Measurements from ENCODE around the gene KIAA1217. TPM values are rescaled to one million over a fixed set of nuclear protein-coding genes. Genes with fewer than 3 reads are reported as not detected.

Gene KIAA1217
- polyA plus RNA-seq, 1 donor from 2014 or later: 0.22 TPM

GRCh38 chr10:24306507-24306875 lies 97.6 kb downstream of the KIAA1217 start:
- no peak overlapping the region for H3K9ac ChIP-seq (ENCODE audit: low read length)
- H3K4me3 ChIP-seq (ENCODE audit: low read length): no peak overlapping the region
- H2AFZ ChIP-seq (ENCODE audit: low read depth, low read length): no peak overlapping the region
- H3K36me3 ChIP-seq (ENCODE audit: insufficient read depth, low read length): no peaks in the 10 kb centered on the region
- H3F3A ChIP-seq (ENCODE audit: insufficient read depth, low read length, poor library complexity, severe bottlenecking): no peaks in the 10 kb centered on the region
- no peak overlapping the region for H3K4me2 ChIP-seq (ENCODE audit: low read length)
- H4K20me1 ChIP-seq (ENCODE audit: insufficient read depth): no peaks in the 10 kb centered on the region
- H3K27ac ChIP-seq (ENCODE audit: low read length): no peak overlapping the region
- TF ChIP-seq POLR2AphosphoS5 (IDR thresholded peaks at IDR 0.05) (no peak), RAD21 (conservative IDR thresholded peaks at IDR 0.05) (no peak), EP300 (conservative IDR thresholded peaks at IDR 0.05; ENCODE audit: poor library complexity, severe bottlenecking) (no peak), REST (IDR thresholded peaks at IDR 0.05; ENCODE audit: borderline replicate concordance) (no peak), SMC3 (conservative IDR thresholded peaks at IDR 0.05; ENCODE audit: poor library complexity) (no peak), EZH2 (IDR thresholded peaks at IDR 0.05; ENCODE audit: borderline replicate concordance, insufficient read depth, low read length, poor library complexity, severe bottlenecking) (no peak), TAF1 (IDR thresholded peaks at IDR 0.05; ENCODE audit: low read depth) (no peak)
- H3K27me3 ChIP-seq (ENCODE audit: insufficient read depth, low read depth, low read length): no peaks in the 10 kb centered on the region
- H3K9me2 ChIP-seq (ENCODE audit: insufficient read depth, low read length): no peaks in the 10 kb centered on the region
- H3K79me2 ChIP-seq (replicated peaks; ENCODE audit: insufficient read depth, low read length): no peaks in the 10 kb centered on the region
- H3K9me3 ChIP-seq (ENCODE audit: low read length): no peaks in the 10 kb centered on the region

- H3K4me3 ChIP-seq (ENCODE audit: low read length): no peak overlapping the region
- no peaks in the 10 kb centered on the region for H3K36me3 ChIP-seq (ENCODE audit: insufficient read depth, low read length)
- no peaks in the 10 kb centered on the region for H3K9me3 ChIP-seq (ENCODE audit: low read length)
- no peaks in the 10 kb centered on the region for H3K9me2 ChIP-seq (ENCODE audit: insufficient read depth, low read length)
- H2AFZ ChIP-seq (ENCODE audit: low read depth, low read length): no peak overlapping the region
- H3K9ac ChIP-seq (ENCODE audit: low read length): no peak overlapping the region
- H3K4me2 ChIP-seq (ENCODE audit: low read length): no peak overlapping the region
- no peaks in the 10 kb centered on the region for H4K20me1 ChIP-seq (ENCODE audit: insufficient read depth)
- H3F3A ChIP-seq (ENCODE audit: insufficient read depth, low read length, poor library complexity, severe bottlenecking): no peaks in the 10 kb centered on the region
- H3K27ac ChIP-seq (ENCODE audit: low read length): no peak overlapping the region
- H3K27me3 ChIP-seq (ENCODE audit: insufficient read depth, low read depth, low read length): no peaks in the 10 kb centered on the region
- TF ChIP-seq CTCF (IDR thresholded peaks at IDR 0.05; ENCODE audit: poor library complexity, severe bottlenecking): no peak
- no peak for TF ChIP-seq TAF1 (IDR thresholded peaks at IDR 0.05; ENCODE audit: low read depth)
- no peak for TF ChIP-seq POLR2AphosphoS5 (IDR thresholded peaks at IDR 0.05)
- no peak for TF ChIP-seq SMC3 (conservative IDR thresholded peaks at IDR 0.05; ENCODE audit: poor library complexity)
- TF ChIP-seq EZH2 (IDR thresholded peaks at IDR 0.05; ENCODE audit: borderline replicate concordance, insufficient read depth, low read length, poor library complexity, severe bottlenecking): no peak
- no peak for TF ChIP-seq EP300 (conservative IDR thresholded peaks at IDR 0.05; ENCODE audit: poor library complexity, severe bottlenecking)
- no peak for TF ChIP-seq REST (IDR thresholded peaks at IDR 0.05; ENCODE audit: borderline replicate concordance)
- no peak for TF ChIP-seq RAD21 (conservative IDR thresholded peaks at IDR 0.05)
- no peak for TF ChIP-seq MXI1 (conservative IDR thresholded peaks at IDR 0.05; ENCODE audit: poor library complexity, severe bottlenecking)
- H3K79me2 ChIP-seq (replicated peaks; ENCODE audit: insufficient read depth, low read length): no peaks in the 10 kb centered on the region
Observed at GRCh38 chr10:24307116-24307515, 98.2 kb downstream of the KIAA1217 start.
